LHCN-M2 (cell line): ENCODE measurements around the gene STX7. TPM values are rescaled to one million over a fixed set of nuclear protein-coding genes. Genes with fewer than 3 reads are reported as not detected.
A peak's percentile ranks its signal among the peaks of the same experiment; 100 is the strongest.
"Not testable (repeated sequence)": the region's sequence is repeated elsewhere in the genome, so short reads cannot be mapped to it uniquely, and the experiment has no call there.

Experiments used
- DNase-seq: peaks from one replicate; pipeline ENCODE4 v3.0.0-alpha.2; 2012; ENCODE audit warnings: low read depth
- polyA plus RNA-seq: library from polyadenylated mRNA; unstranded; fragments of >200 nt; gene quantifications from one replicate; pipeline ENCODE4 v1.2.1, GENCODE V29; 2012; ENCODE audit warnings: missing spikeins
- total RNA-seq: library from RNA; depleted of rRNA; stranded (reverse); fragments of >200 nt; gene quantifications from 2 replicates; pipeline ENCODE4 v1.2.3, GENCODE V29; 2014; rRNA removed

Gene STX7, protein sequence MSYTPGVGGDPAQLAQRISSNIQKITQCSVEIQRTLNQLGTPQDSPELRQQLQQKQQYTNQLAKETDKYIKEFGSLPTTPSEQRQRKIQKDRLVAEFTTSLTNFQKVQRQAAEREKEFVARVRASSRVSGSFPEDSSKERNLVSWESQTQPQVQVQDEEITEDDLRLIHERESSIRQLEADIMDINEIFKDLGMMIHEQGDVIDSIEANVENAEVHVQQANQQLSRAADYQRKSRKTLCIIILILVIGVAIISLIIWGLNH
- total RNA-seq, result 34.1 TPM in 2 replicates
- polyA plus RNA-seq, result 18.1 TPM

GRCh38 chr6:132512638-132513632 lies at the start of gene STX7:
Gene STX7 (minus strand): TSS chr6:132513116. CDS start chr6:132503530, 9,586 bp downstream.
- DNase-seq, result peak; percentile 85

DNA sequence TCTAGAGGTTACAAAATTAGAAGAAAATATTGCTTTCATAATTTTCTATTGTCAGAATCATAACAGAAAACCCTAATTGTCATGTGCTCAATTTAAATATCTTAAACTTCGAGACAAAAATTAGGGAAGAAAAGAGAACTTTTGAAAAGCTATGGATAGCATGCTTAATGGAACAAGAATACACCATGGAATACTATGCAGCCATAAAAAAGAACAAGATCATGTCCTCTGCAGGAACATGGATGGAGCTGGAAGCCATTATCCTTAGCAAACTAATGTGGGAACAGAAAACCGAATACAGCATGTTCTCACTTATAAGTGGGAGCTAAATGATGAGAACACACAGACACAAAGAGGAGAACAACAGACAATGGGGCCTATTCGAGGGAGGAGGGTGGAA lies 47.2 kb upstream of the STX7 start:
- not testable (repeated sequence) for DNase-seq

GRCh38 chr6:132552372-132552771 lies 39.5 kb upstream of the STX7 start, which contains the start of gene TAAR8:
Gene TAAR8 (plus strand): TSS chr6:132552672. CDS start chr6:132552693, 21 bp downstream.
- no peak for DNase-seq

DNA sequence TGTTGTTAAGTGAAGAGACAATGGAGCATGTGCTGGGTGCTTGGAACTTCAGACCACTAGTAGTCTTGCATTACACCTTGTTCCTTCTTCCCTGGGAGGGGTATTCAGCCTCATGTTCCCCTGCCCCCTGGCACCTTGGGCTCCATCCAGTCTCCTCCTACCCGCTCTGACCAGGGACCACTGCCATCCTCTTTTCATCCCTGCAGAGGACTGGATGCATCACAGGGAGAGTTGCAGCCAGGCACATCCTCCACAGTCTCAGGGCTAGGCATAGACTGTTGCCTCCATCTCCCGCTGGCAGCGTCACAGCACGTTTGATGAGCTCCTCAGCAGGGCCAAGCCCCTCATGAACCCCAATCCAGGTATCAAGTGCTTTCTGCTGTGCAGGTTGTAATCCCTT lies 38.3 kb upstream of the STX7 start:
- DNase-seq, result no peak

- DNase-seq, result no peak
Measured at GRCh38 chr6:132548746-132549463, 36.0 kb upstream of the STX7 start.

DNA sequence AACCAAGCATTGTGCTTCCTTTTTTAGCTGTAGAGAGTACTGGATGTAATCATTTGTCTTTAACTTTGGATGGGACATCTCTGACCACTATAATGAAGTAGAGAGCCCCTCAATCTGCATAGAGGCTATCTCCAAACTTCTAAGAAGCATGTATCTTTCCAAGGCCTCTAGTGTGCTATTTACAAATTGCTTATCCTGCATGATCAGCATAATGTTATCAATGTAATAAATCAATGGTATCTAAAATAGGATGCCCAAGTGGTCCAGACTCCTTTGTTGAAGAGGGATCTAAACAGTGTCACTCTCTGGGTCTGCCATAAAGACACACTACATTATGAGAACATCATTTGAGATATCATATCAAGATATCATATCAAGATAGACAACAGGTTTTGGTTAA lies 31.9 kb upstream of the STX7 start:
- DNase-seq, result no peak

DNA sequence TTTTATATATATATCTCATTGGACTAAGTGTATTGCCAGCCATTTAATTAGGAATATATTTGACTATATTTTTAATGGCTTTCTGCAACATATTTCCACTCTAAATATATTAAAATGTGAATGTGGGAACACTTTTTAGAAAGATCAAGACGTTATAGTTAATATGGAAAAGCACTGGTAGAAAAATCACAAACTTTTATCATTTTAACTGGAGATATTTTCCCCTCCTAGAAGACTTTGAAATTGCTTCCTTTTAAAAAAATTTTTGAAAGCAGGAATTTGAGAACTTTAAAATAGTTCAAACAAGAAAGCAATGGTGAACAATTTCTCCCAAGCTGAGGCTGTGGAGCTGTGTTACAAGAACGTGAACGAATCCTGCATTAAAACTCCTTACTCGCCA lies 25.1 kb upstream of the STX7 start, which contains the start of gene TAAR9:
Gene TAAR9 (plus strand): TSS at position 301 of the 400 bp plus-strand sequence. CDS start 13 bp downstream, at position 314.
- no peak for DNase-seq

DNA sequence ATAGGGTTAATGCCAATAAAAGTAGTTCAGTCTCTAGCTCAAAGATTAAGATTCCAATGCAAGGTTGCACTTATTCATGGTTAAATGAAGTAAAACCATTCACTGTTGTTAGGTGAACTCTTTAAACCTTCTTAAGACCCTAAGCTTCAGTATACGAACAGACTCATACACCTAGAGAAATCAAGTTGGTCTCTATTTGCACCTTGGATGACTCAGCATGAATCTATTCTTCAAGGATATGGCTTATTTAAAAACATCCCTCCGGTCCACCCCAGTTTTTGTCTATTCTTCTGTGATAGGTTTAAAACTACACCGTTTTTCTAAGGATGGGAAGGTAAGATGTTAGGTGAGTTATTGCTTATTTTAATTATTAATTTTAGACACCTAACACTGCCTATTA lies 24.2 kb upstream of the STX7 start:
- no peak for DNase-seq

DNA sequence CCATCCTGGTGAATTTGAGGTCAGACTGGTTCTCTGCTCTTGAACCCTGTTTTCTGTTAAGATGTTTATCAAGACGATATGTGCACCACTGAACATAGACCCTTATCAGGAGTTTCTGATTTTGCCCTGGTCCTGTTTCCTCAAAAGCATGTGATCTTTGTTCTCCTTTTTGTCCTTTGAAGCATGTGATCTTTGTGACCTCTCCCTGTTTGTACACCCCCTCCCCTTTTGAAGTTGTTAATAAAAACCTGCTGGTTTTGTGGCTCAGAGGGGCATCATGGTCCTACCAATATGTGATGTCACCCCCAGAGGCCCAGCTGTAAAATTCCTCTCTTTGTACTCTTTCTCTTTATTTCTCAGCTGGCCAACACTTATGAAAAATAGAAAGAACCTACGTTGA lies 21.6 kb upstream of the STX7 start:
- DNase-seq, result not testable (repeated sequence)

DNA sequence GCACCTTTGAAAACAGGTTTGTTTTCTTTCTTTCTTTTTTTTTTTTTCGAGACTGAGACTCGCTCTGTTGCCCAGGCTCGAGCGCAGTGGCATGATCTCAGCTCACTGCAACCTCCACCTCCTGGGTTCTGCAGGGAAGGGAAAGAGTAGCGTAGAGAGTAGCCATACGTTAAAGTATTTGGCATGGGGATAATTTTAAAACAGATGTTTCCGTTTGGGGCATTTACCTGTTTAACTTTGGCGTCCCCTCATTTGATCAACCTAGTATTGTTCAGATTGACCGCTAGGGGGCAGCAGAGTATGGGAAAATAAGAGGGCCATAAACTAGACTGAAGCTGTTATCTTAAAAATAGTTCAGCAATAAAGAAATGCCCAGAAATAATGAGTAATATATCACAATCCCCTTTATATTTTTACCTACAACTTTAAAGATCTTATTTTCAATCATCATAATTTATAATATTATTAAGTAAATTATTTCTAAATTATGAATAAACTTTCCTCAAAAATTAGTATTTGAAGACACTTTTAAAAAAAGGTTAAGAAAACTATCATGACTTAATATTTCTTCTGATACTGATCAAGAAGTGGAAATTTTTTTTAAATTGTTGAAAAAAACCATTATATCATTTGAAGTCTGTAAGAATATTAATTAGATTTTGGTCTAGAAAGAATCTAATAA lies 17.5 kb upstream of the STX7 start:
- peak; percentile 50 for DNase-seq

- peak; percentile 50 for DNase-seq
Measured at GRCh38 chr6:132527791-132528190, 14.9 kb upstream of the STX7 start.

DNA sequence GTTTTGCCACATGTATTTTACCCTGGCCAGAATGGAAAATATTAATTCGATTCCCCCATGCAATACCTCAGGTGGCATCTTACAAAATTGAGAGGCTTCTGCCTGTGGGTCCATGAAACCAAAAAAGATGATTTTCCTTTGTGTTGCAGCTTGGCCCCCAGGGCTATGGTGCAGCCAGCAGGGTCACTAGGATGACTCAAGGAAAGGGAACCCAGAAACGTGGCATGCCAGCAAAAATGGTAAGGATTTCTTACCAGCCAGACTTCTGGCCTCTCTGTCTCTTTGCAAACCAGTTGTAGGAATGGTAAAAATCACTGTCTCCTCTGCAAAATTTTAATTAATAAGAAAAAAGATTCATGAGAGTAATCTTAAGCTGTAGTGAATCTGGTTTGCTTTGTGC lies 13.5 kb upstream of the STX7 start:
- DNase-seq, result no peak

- no peak for DNase-seq
Measured at GRCh38 chr6:132525866-132526265, 12.9 kb upstream of the STX7 start.

- DNase-seq, result no peak
Measured at GRCh38 chr6:132524646-132525045, 11.7 kb upstream of the STX7 start.

GRCh38 chr6:132520953-132521352 lies 8.0 kb upstream of the STX7 start:
- no peak for DNase-seq

DNA sequence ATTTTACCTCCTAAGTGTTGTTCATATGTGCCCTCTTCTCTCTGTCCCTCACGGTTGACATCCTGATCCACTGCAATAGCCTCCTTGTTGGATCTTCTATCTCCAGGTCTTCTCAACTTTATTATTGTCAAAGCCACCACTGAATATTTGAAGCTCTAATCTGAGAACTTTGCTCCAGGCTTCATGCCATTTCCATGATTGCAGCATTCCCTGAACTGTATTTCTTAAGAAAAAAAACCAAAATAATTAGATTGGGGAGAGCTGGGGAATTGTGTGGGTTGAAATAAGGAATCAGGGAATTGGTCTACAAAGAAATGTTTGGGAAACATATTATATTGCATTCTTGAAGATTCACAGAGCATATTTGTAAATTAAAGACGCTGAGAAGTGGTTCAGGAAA lies 2.5 kb upstream of the STX7 start:
- DNase-seq, result no peak

- no peak for DNase-seq
Measured at GRCh38 chr6:132513831-132514545, 1.1 kb upstream of the STX7 start.

DNA sequence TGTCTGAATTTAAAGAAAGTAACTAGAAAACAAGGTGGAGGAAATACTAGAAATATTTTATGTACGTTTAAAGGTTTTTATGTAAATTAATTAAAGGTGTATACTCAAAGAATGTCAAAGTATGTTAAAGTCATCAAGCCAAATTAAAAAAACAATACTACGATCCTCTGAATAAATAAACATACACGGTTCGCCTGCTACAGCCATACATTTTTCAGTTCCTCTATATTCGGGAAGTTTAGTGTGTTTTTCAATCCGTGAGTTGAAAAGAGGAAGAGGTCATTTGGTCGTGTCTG lies 626 bp downstream of the STX7 start:
- DNase-seq, result no peak

- no peak for DNase-seq
Measured at GRCh38 chr6:132511831-132512220, 1.1 kb downstream of the STX7 start.

GRCh38 chr6:132511210-132511830 lies 1.6 kb downstream of the STX7 start:
- DNase-seq, result peak; percentile 15
